Measurements from ENCODE around the gene SUCLG2. TPM values are rescaled to one million over a fixed set of nuclear protein-coding genes. Genes with fewer than 3 reads are reported as not detected.

SUCLG2 gene
- total RNA-seq, 1 donor from 2014 or later = 33.8 TPM

GRCh38 chr3:67381667-67382272 is 272.6 kb downstream of the SUCLG2 start:
- Mint-ChIP-seq H3K27ac (ENCODE audit: unreplicated experiment) (peak overlapping the region; percentile 61), H3K36me3 (ENCODE audit: low read depth, unreplicated experiment) (peaks cover 4% of the 10 kb centered on the region), H3K27me3 (ENCODE audit: unreplicated experiment) (no peaks in the 10 kb centered on the region), H3K4me3 (ENCODE audit: unreplicated experiment) (no peak overlapping the region), H3K4me1 (ENCODE audit: unreplicated experiment) (peaks cover 7% of the 10 kb centered on the region), H3K9me3 (ENCODE audit: unreplicated experiment) (no peaks in the 10 kb centered on the region)
- TF ChIP-seq CTCF (IDR thresholded peaks at IDR 0.05; ENCODE audit: unreplicated experiment) = peak; percentile 83
- peak; percentile 33 for DNase-seq (ENCODE audit: low spot score)

GRCh38 chr3:67380118-67380517 is 274.3 kb downstream of the SUCLG2 start:
- DNase-seq (ENCODE audit: low spot score) = no peak
- Mint-ChIP-seq H3K4me3 (ENCODE audit: unreplicated experiment) (no peak overlapping the region), H3K27ac (ENCODE audit: unreplicated experiment) (no peak overlapping the region), H3K9me3 (ENCODE audit: unreplicated experiment) (no peaks in the 10 kb centered on the region), H3K27me3 (ENCODE audit: unreplicated experiment) (no peaks in the 10 kb centered on the region), H3K4me1 (ENCODE audit: unreplicated experiment) (peaks cover 7% of the 10 kb centered on the region), H3K36me3 (ENCODE audit: low read depth, unreplicated experiment) (peaks cover 4% of the 10 kb centered on the region)
- TF ChIP-seq CTCF (IDR thresholded peaks at IDR 0.05; ENCODE audit: unreplicated experiment) = no peak

- Mint-ChIP-seq H3K9me3 (ENCODE audit: unreplicated experiment) (no peaks in the 10 kb centered on the region), H3K27ac (ENCODE audit: unreplicated experiment) (no peak overlapping the region), H3K27me3 (ENCODE audit: unreplicated experiment) (no peaks in the 10 kb centered on the region), H3K36me3 (ENCODE audit: low read depth, unreplicated experiment) (peaks cover 4% of the 10 kb centered on the region), H3K4me1 (ENCODE audit: unreplicated experiment) (peaks cover 7% of the 10 kb centered on the region), H3K4me3 (ENCODE audit: unreplicated experiment) (no peak overlapping the region)
- TF ChIP-seq CTCF (IDR thresholded peaks at IDR 0.05; ENCODE audit: unreplicated experiment) = no peak
- no peak for DNase-seq (ENCODE audit: low spot score)
Observed at GRCh38 chr3:67377299-67377698, 277.1 kb downstream of the SUCLG2 start.

- TF ChIP-seq CTCF (IDR thresholded peaks at IDR 0.05; ENCODE audit: unreplicated experiment) = no peak
- Mint-ChIP-seq H3K4me1 (ENCODE audit: unreplicated experiment) (peaks cover 5% of the 10 kb centered on the region), H3K9me3 (ENCODE audit: unreplicated experiment) (no peaks in the 10 kb centered on the region), H3K27ac (ENCODE audit: unreplicated experiment) (no peak overlapping the region), H3K4me3 (ENCODE audit: unreplicated experiment) (no peak overlapping the region), H3K36me3 (ENCODE audit: low read depth, unreplicated experiment) (peaks cover 4% of the 10 kb centered on the region), H3K27me3 (ENCODE audit: unreplicated experiment) (no peaks in the 10 kb centered on the region)
- DNase-seq (ENCODE audit: low spot score) = no peak
Observed at GRCh38 chr3:67376416-67376815, 278.0 kb downstream of the SUCLG2 start.

GRCh38 chr3:67375976-67376375 is 278.4 kb downstream of the SUCLG2 start:
- no peak for DNase-seq (ENCODE audit: low spot score)
- TF ChIP-seq CTCF (IDR thresholded peaks at IDR 0.05; ENCODE audit: unreplicated experiment) = no peak
- no peaks in the 10 kb centered on the region for H3K9me3 Mint-ChIP-seq (ENCODE audit: unreplicated experiment)
- H3K4me1 Mint-ChIP-seq (ENCODE audit: unreplicated experiment) = peaks cover 4% of the 10 kb centered on the region
- H3K27me3 Mint-ChIP-seq (ENCODE audit: unreplicated experiment) = no peaks in the 10 kb centered on the region
- H3K36me3 Mint-ChIP-seq (ENCODE audit: low read depth, unreplicated experiment) = peaks cover 4% of the 10 kb centered on the region
- no peak overlapping the region for H3K4me3 Mint-ChIP-seq (ENCODE audit: unreplicated experiment)
- no peak overlapping the region for H3K27ac Mint-ChIP-seq (ENCODE audit: unreplicated experiment)

All from endothelial cell (in vitro differentiated cells).